DOHH2 (cell line): ENCODE measurements around the gene UBTD2.

Source experiments
- EZH2phosphoT487 ChIP-seq: fragments of 200-600 bp; sonication (generic); IDR thresholded peaks from 2 replicates; pipeline ENCODE4 v1.6.1; 2017; ENCODE audit warnings: borderline replicate concordance, mild to moderate bottlenecking, antibody characterized with exemption, low read length, moderate library complexity, mixed read lengths
- TF ChIP-seq, protein P1 (sequence below): fragments of 200-600 bp; sonication (generic); IDR thresholded peaks from one replicate; pipeline ENCODE4 v1.5.1; 2014; ENCODE audit warnings: antibody characterized with exemption, mild to moderate bottlenecking, low read depth, low read length; ENCODE audit not compliant: poor library complexity, severe bottlenecking

DNA sequence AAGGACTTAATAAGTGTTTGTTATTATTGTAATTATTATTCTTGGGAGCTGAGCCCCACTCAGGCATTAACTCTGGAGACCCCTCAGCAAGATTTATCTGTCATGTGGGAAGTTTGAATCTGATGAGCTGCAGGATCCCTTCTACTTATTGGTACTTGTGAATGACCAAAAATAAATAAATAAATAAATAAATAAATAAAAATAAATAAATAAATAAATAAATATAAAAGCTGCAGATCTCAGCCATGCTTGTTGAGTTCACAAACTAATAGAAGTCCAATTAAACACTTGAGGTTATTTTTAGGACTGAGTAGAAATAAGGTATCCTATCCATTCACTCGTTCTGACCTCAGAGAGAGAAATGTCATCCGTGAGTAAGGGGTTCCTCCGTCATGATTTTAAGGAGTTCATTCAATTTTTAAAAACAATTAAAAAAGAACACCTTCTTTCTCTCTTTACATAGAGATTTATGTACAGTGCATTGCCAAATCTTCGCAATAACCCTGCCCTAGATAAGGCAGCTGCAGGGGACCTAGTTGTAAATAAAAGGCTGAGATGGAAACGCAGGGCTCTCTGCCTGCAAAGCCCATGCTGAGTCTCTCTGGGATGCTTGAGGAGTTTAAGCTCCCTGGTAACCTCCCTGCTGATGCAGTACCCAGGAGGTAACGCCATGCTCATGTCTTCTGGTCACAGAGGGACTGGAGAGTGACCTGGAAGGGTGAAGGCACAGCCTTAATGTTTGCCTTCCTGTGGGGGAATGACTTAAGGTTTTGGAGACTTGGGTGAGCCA, 88.4 kb downstream of the UBTD2 start:
- TF ChIP-seq, protein P1, sequence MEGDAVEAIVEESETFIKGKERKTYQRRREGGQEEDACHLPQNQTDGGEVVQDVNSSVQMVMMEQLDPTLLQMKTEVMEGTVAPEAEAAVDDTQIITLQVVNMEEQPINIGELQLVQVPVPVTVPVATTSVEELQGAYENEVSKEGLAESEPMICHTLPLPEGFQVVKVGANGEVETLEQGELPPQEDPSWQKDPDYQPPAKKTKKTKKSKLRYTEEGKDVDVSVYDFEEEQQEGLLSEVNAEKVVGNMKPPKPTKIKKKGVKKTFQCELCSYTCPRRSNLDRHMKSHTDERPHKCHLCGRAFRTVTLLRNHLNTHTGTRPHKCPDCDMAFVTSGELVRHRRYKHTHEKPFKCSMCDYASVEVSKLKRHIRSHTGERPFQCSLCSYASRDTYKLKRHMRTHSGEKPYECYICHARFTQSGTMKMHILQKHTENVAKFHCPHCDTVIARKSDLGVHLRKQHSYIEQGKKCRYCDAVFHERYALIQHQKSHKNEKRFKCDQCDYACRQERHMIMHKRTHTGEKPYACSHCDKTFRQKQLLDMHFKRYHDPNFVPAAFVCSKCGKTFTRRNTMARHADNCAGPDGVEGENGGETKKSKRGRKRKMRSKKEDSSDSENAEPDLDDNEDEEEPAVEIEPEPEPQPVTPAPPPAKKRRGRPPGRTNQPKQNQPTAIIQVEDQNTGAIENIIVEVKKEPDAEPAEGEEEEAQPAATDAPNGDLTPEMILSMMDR: no peak
- TF ChIP-seq EZH2phosphoT487: no peak
